ENCODE data around the gene EXOC6.

- TF ChIP-seq CTCF (IDR thresholded peaks at IDR 0.05 in 2 of 3, conservative IDR thresholded peaks at IDR 0.05 in 1 of 3; ENCODE audit: borderline replicate concordance in 1 of 3, insufficient read depth in 1 of 3, low read depth in 2 of 3, low read length in 2 of 3) (no peak), ZBTB33 (IDR thresholded peaks at IDR 0.05; ENCODE audit: extremely low read depth, insufficient replicate concordance, low read length) (no peak), CEBPB (IDR thresholded peaks at IDR 0.05; ENCODE audit: low read depth) (no peak), ELF1 (IDR thresholded peaks at IDR 0.05; ENCODE audit: borderline replicate concordance, low read depth) (no peak), SIN3A (IDR thresholded peaks at IDR 0.05; ENCODE audit: low read depth) (no peak), EZH2phosphoT487 (IDR thresholded peaks at IDR 0.05; ENCODE audit: borderline replicate concordance) (no peak), MAX (IDR thresholded peaks at IDR 0.05) (no peak), SP1 (IDR thresholded peaks at IDR 0.05; ENCODE audit: low read depth) (no peak), POLR2A (IDR thresholded peaks at IDR 0.05; ENCODE audit: borderline replicate concordance, extremely low read depth, insufficient read depth, insufficient read length) (no peak)
- TF ChIP-seq, protein P1, sequence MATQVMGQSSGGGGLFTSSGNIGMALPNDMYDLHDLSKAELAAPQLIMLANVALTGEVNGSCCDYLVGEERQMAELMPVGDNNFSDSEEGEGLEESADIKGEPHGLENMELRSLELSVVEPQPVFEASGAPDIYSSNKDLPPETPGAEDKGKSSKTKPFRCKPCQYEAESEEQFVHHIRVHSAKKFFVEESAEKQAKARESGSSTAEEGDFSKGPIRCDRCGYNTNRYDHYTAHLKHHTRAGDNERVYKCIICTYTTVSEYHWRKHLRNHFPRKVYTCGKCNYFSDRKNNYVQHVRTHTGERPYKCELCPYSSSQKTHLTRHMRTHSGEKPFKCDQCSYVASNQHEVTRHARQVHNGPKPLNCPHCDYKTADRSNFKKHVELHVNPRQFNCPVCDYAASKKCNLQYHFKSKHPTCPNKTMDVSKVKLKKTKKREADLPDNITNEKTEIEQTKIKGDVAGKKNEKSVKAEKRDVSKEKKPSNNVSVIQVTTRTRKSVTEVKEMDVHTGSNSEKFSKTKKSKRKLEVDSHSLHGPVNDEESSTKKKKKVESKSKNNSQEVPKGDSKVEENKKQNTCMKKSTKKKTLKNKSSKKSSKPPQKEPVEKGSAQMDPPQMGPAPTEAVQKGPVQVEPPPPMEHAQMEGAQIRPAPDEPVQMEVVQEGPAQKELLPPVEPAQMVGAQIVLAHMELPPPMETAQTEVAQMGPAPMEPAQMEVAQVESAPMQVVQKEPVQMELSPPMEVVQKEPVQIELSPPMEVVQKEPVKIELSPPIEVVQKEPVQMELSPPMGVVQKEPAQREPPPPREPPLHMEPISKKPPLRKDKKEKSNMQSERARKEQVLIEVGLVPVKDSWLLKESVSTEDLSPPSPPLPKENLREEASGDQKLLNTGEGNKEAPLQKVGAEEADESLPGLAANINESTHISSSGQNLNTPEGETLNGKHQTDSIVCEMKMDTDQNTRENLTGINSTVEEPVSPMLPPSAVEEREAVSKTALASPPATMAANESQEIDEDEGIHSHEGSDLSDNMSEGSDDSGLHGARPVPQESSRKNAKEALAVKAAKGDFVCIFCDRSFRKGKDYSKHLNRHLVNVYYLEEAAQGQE (IDR thresholded peaks at IDR 0.05; ENCODE audit: low read depth): no peak
Observed at GRCh38 chr10:92834986-92835385, 13.3 kb upstream of the EXOC6 start.
